COR-L47 (cell line): ENCODE results near the gene CHMP1A.
A peak's percentile ranks its signal among the peaks of the same experiment; 100 is the strongest.
"Not testable (repeated sequence)": the region's sequence is repeated elsewhere in the genome, so short reads cannot be mapped to it uniquely, and the experiment has no call there.

Experiments
- DNase-seq: peaks from one replicate; lab custom pipeline; 2025; lab: John Stamatoyannopoulos, UW

Gene CHMP1A

DNA sequence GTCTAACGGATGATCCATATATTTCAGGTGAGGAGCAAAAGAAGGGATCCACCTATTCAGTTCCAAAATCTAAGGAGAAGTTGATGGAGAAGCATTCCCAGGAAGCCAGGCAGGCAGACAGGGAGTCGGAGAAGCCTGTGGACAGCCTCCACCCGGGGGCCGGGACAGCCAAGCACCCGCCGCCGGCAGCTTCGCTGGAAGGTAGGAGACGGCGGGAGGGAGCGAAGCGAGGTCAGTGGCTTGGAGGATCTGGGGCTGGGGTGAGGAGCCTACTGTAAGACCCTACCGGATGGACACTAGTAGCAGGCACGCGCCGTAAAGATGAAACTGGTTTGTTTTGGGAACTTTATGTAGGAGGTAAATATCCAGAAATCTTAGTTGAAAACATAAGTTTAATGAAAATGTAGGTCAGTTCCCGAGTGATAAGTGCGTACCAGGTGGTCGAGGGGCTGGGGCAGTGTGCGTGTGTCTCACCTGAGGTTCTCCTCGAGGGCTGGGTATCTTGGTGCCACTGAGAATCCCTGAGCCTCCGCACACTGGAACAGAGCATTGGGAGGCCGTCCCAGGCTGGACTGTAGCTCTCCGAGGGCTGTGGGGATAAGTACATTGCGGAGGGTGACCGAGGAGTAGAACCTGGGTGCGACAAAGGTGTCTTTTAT lies 842 bp upstream of the CHMP1A start:
- DNase-seq = peak; percentile 15

DNA sequence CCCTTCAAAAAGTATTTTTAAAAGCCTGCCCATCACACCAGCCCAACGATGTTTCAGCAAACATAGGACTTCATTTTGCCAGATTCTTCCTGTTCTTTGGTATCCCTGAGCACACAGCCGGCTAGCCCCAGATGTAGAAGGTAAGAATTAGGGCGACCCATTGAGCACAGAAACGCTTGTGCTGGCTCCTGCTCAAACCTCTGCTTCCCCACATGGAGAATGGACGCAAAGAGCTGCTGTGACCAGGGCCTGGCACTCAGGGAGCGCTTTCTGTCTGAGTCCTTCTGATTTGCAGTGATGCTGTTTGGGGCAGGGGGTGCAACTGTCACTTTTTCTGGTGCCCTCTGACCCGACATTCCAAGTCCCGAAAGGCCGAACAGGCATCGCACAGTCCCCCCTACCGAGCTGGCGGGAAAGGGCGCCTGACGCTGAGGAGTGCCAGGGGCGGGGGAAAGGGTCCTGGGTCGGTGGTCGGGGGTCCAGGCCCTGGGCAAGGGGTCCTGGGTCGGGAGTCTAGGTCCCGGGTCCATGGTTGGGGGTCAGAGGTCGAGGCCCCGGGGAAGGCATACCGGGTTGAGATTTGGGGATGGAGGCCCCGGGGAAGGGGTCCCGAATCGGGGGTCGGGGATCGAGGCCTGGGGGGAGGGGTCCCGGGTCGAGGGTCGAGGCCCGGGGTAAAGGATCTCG lies 930 bp downstream of the CHMP1A start:
- no peak for DNase-seq

DNA sequence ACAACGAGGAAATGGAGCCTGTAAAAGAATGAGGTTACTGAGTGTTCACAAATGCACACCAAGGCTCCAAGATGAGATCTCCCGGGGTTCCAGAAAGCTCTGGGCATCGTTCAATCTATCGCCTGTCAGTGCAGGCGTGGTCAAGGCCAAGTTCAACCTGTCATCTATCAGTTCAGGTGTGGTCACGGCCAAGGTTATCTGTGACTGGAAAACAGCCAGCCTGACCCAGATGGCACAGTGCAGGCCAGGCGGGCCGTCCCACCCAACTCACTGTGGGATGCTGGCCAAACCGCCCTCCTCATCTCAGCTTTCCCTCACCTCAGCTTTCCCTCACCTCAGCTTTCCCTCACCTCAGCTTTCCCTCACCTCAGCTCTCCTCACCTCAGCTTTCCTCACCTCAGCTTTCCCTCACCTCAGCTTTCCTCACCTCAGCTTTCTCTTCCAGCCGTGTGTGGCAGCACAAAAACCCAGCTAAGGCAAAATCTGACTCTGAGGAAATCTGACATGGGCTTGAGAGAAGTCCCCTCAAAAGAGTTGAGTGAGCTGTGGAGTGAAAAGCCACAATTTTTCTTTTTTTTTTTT lies 2.4 kb downstream of the CHMP1A start:
- no peak for DNase-seq

DNA sequence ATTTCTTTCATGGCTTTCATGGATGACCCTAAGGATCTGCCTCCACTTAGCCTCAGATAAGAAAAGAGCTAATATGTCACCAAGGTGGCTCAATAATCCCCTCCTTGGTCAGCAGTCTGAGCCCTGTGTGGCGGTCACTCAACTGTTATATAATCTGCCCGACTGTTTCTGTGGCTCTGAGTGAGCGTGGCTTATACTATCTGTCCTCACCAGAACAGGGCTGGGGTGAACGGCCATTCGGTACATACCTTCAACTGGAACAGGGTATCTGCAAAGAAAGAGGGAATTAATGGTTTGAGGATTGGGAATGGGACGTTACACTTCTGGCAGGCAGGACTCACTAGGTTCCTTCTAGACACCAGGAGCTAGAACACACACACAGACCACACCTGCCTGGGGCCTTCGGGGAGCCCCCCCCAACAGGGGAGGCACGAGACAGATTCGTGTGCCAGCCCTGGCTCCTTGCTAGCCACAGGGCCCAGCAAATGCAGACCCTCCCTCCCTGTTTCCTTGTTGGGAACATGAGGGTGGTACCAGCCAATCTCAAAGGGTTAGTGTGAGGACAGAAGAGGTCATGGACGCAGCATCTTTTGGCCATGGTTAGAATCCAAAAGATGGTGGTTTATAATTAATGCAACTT lies 3.7 kb downstream of the CHMP1A start:
- DNase-seq = no peak

DNA sequence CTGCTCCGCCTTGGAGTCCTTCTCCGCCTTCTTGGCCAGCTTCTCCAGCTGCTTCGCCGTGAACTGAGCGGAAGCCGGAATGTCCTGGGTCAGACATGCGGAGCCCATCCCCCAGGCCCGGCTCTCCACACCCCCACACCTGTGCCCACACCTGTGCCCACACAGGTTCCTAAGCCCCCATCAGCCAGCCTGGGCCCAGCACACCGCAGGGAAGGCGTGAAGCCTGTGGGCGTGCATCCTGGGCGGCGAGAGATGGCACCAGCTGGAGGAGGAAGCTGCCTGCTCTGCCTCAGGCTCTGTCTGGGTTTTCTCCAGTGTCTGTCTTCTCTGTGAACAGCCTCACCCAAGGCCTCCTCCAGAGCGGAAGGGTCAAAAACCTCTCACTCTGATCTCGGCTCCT lies 5.9 kb downstream of the CHMP1A start:
- no peak for DNase-seq

DNA sequence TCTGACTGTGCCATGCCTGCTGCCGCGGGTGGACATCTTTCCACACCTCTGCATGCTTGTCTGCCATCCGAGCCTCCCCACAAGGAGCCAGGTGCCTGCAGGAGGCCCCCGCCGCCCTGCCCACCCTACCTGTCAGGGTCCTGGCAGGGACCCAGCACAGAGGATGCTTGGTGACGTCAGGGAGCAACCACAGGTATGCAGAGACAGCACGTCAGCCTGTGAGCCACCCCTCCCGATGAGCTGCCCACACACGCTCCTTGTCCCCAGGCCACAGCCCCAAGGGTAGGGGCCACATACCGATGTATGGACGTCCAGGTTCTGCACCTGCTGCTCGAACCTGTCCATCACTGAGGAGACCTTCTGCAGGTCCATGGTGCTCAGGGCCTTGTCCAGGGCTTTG lies 10.6 kb downstream of the CHMP1A start:
- no peak for DNase-seq

DNA sequence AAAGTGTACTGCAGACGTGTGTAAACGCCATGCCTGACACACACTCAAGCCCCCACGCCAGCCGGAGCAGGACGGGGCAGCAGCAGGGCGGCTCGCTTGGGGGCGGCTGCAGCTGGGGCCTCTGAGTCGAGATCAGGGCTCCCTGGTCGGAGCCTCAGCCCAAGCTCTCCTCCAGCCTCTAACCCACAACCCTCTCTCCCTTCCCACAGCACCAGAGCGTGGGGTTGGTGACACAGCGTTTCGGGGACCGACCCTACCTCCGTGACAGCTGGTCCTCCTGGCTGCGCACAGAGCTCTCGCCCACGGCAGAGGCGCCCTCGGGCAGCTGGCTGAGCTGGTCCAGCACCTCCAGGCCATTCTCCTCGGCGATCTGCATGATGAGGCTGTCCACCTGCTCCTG lies 11.2 kb downstream of the CHMP1A start:
- DNase-seq = no peak

DNA sequence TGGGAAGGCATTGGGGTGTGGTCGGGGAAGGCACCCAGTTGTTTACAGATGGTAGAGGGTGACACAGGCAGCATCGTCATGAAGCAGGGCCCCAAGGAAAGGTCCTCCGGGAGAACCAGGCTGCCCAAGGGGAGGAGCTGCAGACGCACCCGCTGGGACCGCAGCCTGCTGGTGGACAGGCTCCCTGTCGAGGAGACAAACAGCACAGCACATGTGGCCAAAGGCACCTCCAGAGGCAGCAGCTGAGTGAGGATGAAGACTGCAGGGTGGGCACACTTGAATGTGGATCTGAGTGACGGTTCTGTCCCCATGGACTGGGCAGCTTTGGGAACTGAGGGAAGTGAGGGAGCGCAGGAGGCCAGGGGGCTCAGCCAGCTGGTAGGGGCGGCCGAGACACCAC lies 12.4 kb downstream of the CHMP1A start:
- no peak for DNase-seq

DNA sequence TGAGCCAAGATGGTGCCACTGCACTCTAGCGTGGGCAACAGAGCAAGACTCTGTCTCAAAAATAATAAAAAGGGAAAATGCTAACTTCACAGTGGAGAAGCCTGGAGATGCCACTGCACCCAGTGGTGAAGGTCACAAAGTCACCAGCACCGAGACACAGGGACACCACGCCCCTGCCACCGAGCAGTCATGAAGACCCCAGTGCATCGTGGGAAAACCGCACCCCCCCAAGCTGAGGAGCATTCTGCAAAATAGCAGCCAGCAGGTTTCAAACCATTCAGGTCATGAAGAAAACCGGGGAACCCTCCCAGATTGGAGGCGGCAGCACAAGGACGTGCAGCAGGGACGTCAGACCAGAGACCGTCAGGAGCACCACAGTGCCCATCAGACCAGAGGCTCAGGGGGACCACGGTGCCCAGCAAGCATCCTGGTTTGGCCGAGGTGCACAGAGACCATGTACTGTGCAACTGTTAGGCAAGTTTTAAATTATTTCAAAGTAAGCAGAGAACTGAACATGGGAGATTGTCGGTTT lies 13.7 kb downstream of the CHMP1A start:
- no peak for DNase-seq

DNA sequence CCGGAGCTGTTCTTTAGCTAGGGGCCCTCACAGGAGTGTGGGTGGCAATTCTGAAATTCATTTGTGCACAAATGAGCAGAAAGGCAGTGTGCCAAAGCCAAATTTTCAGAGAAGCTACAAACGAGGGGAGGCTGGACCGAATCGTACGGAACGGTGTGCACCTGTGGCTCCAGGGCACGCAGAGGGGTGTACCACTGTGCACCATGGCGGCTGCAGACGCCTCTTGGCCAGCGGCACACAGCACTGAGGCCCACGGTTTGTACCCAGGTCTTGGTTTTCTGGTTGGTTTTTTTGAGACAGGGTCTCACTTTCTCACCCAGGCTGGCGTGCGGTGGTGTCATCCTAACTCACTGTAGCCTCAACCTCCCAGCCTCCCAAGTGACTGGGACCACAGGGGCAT lies 14.9 kb downstream of the CHMP1A start:
- no peak for DNase-seq

DNA sequence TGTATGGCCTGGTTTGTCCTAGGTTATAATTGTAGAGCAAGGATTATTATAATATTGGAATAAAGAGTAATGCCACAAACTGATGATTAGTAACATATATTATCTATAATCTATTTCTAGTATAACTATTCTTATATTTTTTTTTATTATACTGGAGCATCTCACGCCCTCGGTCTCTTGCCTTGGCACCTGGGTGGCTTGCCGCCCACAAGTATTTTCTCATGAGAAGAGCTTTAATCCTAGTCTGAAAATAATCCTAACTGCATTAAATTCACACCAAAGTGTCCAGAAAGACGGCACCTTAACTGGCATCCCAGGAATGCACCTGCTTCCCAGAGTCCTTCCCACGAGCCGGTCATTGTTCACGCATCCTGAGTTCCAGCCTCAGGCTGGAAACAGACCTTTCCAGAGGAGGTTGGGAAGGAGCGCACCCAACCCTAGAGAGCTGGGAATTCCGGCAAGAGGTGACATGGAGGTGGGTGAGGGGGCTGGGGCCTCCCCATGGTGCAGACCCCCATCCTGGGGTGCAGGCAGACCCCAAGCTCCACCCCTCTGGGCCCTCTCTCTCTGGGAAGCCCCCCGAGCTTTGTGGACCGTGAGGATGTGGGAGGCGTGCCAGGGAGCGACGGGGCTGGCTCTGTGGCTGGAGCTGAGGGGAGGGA lies 15.9 kb downstream of the CHMP1A start:
- DNase-seq = no peak

DNA sequence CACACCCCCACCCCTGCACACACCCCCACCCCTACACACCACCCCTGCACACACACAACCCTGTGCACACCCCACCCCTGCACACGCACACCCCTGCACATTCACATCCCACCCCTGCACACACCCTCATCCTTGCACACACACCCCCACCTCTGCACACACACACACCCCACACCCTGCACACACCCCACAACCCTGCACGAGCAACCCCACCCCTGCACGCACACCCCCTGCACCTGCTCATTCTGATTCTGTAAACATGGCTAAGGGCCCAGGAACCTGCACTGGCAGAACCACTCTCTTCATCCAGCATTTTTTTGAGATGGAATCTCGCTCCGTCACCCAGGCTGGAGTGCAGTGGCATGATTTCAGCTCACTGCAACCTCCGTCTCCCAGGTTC lies 18.1 kb downstream of the CHMP1A start:
- DNase-seq = no peak

DNA sequence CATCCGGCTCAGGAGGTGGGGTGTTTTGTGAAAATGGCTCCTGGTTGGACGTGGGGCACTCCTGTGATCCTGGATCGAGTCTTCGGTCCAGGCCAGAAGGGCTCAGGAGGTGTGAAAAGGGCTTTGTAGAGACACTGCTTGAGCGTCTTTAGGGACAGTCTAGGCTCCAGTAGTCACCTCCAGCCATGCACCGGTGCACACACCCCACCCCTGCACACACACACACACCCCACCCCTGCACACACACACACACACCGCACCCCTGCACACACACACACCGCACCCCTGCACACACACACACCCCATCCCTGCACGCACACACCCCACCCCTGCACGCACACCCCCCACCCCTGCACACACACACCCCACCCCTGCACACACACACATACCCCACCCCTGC lies 19.1 kb downstream of the CHMP1A start:
- no peak for DNase-seq

DNA sequence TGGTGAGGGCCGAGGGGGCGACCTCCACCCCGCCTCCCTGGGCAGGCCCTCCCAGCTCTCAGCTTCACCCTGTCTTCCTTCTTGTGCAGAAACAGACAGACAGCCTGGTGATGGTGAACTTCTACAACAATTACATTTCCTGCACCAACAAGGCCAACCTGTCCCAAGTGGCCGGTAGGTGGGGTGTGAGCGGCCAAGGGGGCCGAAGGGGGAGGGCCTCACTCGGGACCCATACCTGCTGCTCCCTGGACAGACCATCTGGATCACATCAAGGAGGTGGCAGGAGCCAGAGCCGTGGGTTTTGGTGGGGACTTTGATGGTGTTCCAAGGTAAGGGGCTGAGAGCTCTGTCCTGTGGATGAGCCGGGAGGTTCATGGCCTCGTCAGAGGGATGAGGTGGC lies 20.1 kb downstream of the CHMP1A start:
- no peak for DNase-seq

DNA sequence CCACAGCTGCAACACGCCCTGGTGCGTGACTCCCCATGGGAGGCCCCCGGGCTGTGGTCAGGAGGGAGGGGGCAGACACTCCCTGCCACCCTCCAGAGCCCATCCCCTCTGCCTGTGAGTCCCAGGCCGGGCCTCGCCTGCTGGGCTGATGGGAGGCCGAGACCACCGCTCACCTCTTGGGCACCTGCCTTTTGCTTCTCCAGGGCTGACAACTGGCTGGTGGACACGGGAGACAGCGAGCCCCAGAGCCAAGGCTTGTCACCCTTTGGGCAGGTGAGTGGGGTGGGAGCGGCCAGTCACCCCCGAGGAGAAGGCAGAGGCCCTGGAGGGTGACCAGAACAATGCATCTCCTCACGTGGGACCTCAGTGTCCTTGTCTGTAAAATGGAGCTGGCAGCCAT lies 20.8 kb downstream of the CHMP1A start:
- no peak for DNase-seq

DNA sequence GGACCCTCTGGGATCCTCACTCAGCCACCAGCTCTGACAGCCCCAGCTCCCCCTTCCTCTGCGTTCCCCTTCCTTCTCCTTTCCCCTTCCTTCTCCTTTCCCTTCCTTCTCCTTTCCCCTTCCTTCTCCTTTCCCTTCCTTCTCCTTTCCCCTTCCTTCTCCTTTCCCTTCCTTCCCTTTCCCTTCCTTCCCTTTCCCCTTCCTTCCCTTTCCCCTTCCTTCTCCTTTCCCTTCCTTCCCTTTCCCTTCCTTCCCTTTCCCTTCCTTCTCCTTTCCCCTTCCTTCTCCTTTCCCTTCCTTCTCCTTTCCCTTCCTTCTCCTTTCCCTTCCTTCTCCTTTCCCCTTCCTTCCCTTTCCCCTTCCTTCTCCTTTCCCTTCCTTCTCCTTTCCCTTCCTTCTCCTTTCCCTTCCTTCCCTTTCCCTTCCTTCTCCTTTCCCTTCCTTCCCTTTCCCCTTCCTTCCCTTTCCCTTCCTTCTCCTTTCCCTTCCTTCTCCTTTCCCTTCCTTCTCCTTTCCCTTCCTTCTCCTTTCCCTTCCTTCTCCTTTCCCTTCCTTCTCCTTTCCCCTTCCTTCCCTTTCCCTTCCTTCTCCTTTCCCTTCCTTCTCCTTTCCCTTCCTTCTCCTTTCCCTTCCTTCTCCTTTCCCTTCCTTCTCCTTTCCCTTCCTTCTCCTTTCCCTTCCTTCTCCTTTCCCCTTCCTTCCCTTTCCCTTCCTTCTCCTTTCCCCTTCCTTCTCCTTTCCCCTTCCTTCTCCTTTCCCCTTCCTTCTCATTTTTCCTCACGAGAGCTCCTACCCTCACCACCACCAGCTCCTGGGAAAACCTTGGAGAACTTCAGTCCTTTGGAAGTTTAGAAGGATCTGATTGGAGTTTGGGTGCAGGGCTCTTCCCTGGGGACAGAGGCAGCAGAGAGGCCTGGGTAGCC lies 22.8 kb downstream of the CHMP1A start:
- DNase-seq = not testable (repeated sequence)

DNA sequence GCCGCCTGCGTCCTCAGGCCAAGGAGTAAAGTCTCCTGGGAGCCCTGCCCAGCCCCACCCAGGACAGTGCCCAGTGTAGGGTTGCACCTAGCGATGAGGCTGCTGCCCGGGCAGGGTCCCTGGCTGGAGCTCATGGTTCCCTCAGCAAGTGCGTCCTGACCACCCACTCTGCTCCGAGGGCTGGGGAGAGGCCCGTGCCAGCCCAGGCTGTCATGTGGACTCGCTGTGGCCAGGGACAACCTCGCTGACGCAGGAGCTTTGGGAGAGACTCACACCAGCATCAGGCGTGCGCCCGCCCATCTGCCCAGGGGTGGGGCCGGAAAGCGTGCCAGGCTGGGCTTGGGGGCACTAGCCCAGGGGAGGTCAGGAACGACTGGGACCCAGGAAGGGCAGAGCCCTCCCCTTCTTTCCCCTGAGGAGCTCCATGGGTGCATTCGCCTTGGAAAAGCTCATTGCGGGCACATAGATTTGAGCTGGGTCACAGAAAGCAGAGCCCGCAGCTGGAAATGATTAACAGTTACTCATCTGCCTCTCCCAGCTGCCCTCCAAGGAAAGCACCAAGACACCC lies 24.4 kb downstream of the CHMP1A start:
- no peak for DNase-seq

DNA sequence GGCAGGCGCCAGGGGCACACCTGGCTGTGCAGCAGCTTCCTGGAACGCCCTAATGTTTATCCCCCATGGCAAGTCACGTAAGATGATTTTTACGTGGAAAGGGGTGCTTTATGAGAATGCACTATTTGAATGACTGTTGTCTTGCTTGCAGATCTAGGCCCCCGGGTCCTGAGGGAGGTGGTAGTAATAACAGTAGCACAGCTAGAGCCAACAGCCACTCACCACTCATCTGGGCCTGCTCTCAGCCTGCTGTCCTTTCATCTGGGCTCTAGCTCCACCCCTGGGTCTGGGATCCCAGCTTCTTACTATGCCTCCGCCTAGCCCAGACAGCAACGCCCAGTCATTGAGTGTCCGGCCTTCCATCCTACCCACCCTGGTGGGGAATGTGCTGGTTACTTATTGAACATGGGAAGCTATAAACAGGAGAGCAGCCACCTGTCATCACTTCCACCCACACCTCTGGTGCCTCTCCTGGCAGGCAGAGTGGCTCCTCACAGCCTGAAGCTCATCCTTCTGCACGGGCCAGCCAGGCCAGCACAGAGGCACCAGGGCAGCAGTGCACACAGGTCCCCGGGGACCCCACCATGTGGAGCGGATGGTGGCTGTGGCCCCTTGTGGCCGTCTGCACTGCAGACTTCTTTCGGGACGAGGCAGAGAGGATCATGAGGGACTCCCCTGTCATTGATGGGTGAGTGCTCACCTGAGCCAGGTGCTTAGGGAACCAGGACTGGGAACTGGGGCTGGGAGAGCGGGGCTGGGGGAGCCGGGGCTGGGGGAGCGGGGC lies 27.5 kb downstream of the CHMP1A start:
- no peak for DNase-seq

DNA sequence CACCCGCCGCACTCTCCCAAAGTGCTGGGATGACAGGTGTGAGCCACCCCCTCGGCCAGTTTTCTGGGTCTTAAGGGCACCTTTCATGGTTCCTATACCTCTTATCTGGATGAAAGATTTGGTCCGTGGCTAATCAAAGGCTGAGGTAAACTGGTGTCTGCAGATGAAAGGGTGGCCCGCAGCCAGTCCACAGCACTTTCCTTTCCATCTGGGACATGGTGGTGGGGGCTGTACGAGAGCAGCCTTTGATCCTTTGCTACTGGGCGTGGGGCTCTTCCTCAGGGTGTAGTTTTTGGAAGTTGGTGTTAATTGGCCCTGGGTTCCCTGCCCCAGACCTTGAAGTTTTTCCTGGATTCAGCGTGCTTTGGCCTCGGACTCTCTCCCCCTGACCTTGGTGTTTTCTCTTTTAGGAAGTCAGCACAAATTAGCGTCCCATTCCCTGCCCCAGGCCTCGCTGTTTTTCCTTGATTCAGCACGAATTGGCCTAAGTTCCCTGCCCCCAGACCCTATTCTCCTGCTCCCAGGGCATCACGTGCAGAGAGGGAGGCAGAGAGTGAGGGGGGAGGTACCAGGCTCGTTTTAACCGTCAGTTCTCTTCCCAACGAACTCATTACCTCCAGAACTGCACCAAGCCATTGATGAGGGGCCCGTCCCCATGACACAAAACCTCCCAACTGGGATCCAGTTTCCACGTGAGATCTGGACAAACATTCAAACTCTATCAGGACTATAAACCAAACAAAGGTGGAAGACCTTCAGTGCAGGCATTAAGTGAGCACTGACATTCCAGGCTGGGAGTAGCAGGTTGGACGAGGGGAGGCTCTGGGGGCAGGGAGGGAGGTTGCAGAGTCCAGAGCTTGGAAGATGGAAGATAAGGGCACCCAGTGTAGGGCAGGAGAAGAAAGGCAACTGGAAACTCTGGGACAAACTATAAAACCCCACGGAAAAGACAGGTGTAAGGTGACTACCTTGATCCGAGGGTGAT lies 32.4 kb downstream of the CHMP1A start:
- DNase-seq = no peak
